Measurements from ENCODE around the gene WDR43. TPM values are rescaled to one million over a fixed set of nuclear protein-coding genes. Genes with fewer than 3 reads are reported as not detected.

Gene WDR43
- total RNA-seq (10 to 100 TPM; 30.5 to 45.8 TPM), polyA plus RNA-seq (ENCODE audit: insufficient read length in 6 of 6) (10 to 100 TPM; 42.4 to 46.6 (median 45.0) TPM)
- long read RNA-seq, donor 1, transcript WDR43-202 (18 exons, 3,533 nt): major isoform, 8 of 25 reads
- long read RNA-seq, donor 1, partial matches to known transcripts: 17 of 25 reads
- long read RNA-seq, donor 1, other reads (novel, unspliced or antisense): 0 of 25 reads
- long read RNA-seq, donor 2, transcript WDR43-202 (18 exons, 3,533 nt): major isoform, 5 of 15 reads
- long read RNA-seq, donor 2, partial matches to known transcripts: 8 of 15 reads
- long read RNA-seq, donor 2, other reads (novel, unspliced or antisense): 0 of 15 reads
- long read RNA-seq, donor 3, transcript WDR43-202 (18 exons, 3,533 nt): major isoform, 5 of 5 reads
- long read RNA-seq, donor 3, partial matches to known transcripts: 0 of 5 reads
- long read RNA-seq, donor 3, other reads (novel, unspliced or antisense): 0 of 5 reads
- long read RNA-seq, donor 4, partial matches to known transcripts: 3 of 5 reads
- long read RNA-seq, donor 4, other reads (novel, unspliced or antisense): 1 of 5 reads
- long read RNA-seq, donor 5, transcript WDR43-202 (18 exons, 3,533 nt): major isoform, 7 of 18 reads
- long read RNA-seq, donor 5, partial matches to known transcripts: 11 of 18 reads
- long read RNA-seq, donor 5, other reads (novel, unspliced or antisense): 0 of 18 reads
- long read RNA-seq, donor 6, transcript WDR43-202 (18 exons, 3,533 nt): major isoform, 5 of 12 reads
- long read RNA-seq, donor 6, partial matches to known transcripts: 7 of 12 reads
- long read RNA-seq, donor 6, other reads (novel, unspliced or antisense): 0 of 12 reads
- long read RNA-seq, donor 7, partial matches to known transcripts: 0 of 1 reads
- long read RNA-seq, donor 7, other reads (novel, unspliced or antisense): 0 of 1 reads
- long read RNA-seq, donor 8, transcript WDR43-202 (18 exons, 3,533 nt): major isoform, 7 of 7 reads
- long read RNA-seq, donor 8, partial matches to known transcripts: 0 of 7 reads
- long read RNA-seq, donor 8, other reads (novel, unspliced or antisense): 0 of 7 reads
- long read RNA-seq, donor 9: 0 reads
- long read RNA-seq, donor 10, partial matches to known transcripts: 13 of 18 reads
- long read RNA-seq, donor 10, other reads (novel, unspliced or antisense): 3 of 18 reads
- long read RNA-seq, donor 11, partial matches to known transcripts: 0 of 4 reads
- long read RNA-seq, donor 11, other reads (novel, unspliced or antisense): 0 of 4 reads
- long read RNA-seq, donor 12, partial matches to known transcripts: 0 of 2 reads
- long read RNA-seq, donor 12, other reads (novel, unspliced or antisense): 0 of 2 reads

- TF ChIP-seq CTCF (IDR thresholded peaks at IDR 0.05): no peak
- ATAC-seq (peak; percentile 99), DNase-seq (peak; percentile 93 to 100 (median 98))
- Histone ChIP-seq H3K27ac (peak within 1 kb of the TSS; percentile 57 to 82), H3K9me3 (no peaks in the 10 kb centered on the region), H3K4me1 (peaks cover 9 to 44% of the 10 kb centered on the region in 2 donors), H3K27me3 (no peaks in the 10 kb centered on the region), H3K36me3 (no peaks in the 10 kb centered on the region), H3K4me3 (peak within 1 kb of the TSS; percentile 90 to 99)
- intact Hi-C loops (cut with DNase I): no loop called here
Observed at GRCh38 chr2:28894470-28895188, at the start of gene WDR43. TSS of gene WDR43 (plus strand) at chr2:28894667. CDS start at chr2:28894699, 32 bp downstream.

- no peak overlapping the region for H3K4me3 ChIP-seq
- TF ChIP-seq CTCF (IDR thresholded peaks at IDR 0.05): no peak
- ATAC-seq: no peak
- intact Hi-C loops (cut with DNase I): no loop called here
- H3K9me3 ChIP-seq: no peaks in the 10 kb centered on the region
- no peaks in the 10 kb centered on the region for H3K27me3 ChIP-seq
- H3K4me1 ChIP-seq: no peaks in the 10 kb centered on the region
- no peak for DNase-seq
- H3K36me3 ChIP-seq: peaks cover 0 to 35% of the 10 kb centered on the region in 2 donors
- H3K27ac ChIP-seq: no peak overlapping the region
Observed at GRCh38 chr2:28855193-28855592, 39.3 kb upstream of the WDR43 start.

- Histone ChIP-seq H3K4me3 (no peak overlapping the region), H3K36me3 (peaks cover 0 to 43% of the 10 kb centered on the region in 2 donors), H3K27ac (no peak overlapping the region), H3K27me3 (no peaks in the 10 kb centered on the region), H3K4me1 (no peaks in the 10 kb centered on the region), H3K9me3 (no peaks in the 10 kb centered on the region)
- intact Hi-C loops (cut with DNase I): no loop called here
- TF ChIP-seq CTCF (IDR thresholded peaks at IDR 0.05): no peak
- DNase-seq (no peak), ATAC-seq (no peak)
Observed at GRCh38 chr2:28855977-28856376, 38.5 kb upstream of the WDR43 start.

- H3K4me3 ChIP-seq: peak overlapping the region; percentile 73 to 93
- TF ChIP-seq CTCF (IDR thresholded peaks at IDR 0.05): no peak
Observed at GRCh38 chr2:28868611-28869010, 25.9 kb upstream of the WDR43 start.

More at GRCh38 chr2:28868611-28869010, 25.9 kb upstream of the WDR43 start:
- Histone ChIP-seq H3K27ac (no peak overlapping the region), H3K9me3 (no peaks in the 10 kb centered on the region), H3K27me3 (no peaks in the 10 kb centered on the region), H3K4me1 (peaks cover 14 to 34% of the 10 kb centered on the region in 2 donors), H3K36me3 (peaks cover 0 to 7% of the 10 kb centered on the region in 2 donors)
- DNase-seq: no peak
- intact Hi-C loops (cut with DNase I): no loop called here
- no peak for ATAC-seq

Data from left lung (tissue), 14 donors.